HS-27A (cell line): ENCODE results near the gene SMG7.

Experiments
- DNase-seq: peaks from one replicate; pipeline ENCODE4 v3.0.0-alpha.2; 2012; ENCODE audit warnings: low read depth, missing footprints

Gene SMG7

DNA sequence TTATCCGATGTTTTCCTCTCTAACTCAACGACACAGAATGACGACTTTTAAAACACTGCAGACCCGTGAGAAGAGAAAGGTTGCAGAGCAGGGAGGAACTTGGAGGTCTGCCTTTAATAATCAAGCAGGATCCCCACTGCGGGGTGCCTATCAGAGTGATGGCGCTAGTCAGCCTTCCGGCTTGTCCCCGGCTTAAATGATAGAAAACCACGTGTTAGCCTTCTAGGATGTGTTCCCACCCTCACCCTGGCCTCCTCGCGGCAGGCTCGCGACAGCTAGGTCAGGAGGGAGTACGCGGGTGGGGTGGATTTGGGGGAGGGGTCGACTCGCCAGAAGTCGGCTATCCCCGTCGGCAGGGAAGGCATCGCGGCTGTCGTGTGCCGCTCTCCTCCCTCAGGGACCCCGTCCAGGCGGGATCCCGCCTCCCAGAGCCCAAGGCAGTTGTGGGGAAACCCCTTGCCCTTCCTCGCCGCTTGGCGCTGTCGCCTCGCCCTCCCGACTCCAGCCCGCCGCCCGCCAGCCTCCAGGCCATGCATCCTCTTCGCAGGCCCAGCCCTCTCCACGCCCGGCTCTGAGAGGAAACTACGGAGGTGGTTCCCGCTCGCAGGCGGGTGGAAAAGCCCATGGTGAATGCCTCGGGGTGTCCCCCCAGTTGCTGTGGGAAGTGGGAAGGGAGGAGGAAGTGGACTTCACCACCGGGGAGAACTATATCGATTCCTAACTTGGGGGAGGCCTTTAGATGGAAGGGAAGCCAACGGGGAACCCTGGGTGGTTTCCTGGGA lies 1.1 kb upstream of the SMG7 start:
- DNase-seq: peak; percentile 71

- DNase-seq: peak; percentile 92
Measured at GRCh38 chr1:183471743-183472487, 384 bp upstream of the SMG7 start.

DNA sequence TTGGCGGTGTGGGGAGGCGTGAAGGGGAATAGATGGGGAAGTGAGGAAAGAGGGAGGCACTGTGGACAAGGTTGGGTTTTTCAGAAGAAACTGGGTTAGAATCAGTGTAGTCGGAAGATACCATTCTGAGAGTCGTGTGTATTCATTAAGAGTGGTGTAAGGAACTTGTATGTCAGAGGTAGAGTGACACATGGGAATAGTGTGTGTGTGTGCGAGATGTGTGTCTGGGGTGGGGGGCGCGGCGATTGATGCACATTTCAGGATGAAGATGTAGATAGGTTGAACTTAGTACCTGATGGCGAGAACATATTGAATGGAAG lies 878 bp downstream of the SMG7 start:
- no peak for DNase-seq

DNA sequence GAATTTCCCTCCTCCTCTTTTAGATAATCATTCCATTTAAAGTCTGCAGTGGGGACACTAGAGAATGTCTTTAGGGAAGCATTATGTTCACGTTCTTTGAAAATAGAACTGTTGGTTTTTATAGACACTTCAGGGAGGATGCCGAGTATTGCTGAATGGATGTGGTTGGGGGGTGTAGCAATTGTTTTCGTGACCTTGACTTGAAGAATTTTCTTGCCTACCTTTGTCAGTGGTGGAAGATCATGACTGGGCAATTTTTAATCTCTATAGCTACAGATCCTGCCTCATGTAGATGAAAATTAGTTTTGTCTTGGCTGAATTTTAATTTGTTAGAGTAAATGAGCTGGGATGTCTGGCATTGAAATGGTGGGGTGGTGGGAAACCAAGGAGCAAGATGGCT lies 3.8 kb downstream of the SMG7 start:
- DNase-seq: no peak

- DNase-seq: no peak
Measured at GRCh38 chr1:183477986-183478781, 5.9 kb downstream of the SMG7 start.

DNA sequence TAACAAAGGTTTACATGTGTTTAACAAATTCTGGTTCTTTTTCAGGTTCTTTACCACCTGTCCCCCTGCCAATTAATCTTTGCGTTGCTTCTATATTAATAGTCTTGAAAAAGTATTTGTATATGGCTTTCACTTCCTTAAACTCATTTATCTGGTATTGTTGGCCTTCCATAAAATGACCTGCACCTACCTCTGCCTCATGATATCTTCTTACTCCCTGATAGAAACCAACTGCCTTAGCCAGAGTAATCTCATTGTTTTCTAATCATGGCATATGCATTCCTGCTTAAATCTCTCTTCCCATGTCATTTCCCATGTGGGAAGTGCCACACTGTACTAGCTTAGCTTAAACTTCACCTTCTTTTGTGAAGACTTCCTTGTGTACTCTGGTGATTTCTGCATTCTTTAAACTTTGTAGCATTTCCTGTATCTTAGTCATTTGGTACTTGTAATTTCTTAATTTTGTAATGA lies 8.7 kb downstream of the SMG7 start:
- no peak for DNase-seq

DNA sequence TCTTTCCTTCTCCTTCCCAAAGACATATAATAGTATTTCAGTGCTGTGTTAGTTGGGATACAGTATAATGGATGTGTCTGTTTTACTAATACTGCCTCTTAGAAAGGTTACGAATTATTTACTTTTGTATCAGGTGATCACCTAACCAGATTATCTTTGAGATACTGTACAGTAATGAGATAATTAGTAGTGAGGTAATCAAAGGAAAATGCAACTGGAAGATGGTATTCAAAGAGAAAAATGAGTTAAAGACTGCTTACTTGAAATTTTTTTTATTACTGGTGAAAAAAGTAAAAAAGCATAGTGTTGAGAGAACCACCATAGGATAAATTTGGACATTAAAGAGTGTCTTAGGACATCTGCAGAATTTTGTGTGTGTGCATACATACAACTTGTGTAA lies 10.9 kb downstream of the SMG7 start:
- no peak for DNase-seq

GRCh38 chr1:183484254-183484653 lies 12.0 kb downstream of the SMG7 start:
- no peak for DNase-seq

GRCh38 chr1:183484851-183485250 lies 12.6 kb downstream of the SMG7 start:
- DNase-seq: no peak

GRCh38 chr1:183487674-183488442 lies 15.6 kb downstream of the SMG7 start:
- no peak for DNase-seq

DNA sequence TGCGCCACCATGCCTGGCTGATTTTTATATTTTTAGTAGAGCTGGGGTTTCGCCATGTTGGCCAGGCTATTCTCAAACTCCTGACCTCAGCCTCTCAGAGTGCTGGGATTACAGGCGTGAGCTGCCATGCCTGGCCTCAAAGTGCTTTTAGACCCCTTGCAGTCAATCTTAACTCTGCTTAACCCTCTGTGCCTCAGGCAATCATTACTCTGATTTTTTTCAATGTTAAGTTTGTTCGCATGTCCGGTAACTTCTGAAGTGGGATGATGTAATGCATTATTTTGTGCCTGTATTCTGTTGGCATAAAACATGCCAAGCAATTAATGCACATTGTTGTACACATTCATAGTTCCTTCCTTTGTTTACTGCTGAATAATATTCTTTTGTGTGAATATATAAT lies 18.6 kb downstream of the SMG7 start:
- no peak for DNase-seq

GRCh38 chr1:183493540-183494245 lies 21.4 kb downstream of the SMG7 start:
- DNase-seq: no peak

DNA sequence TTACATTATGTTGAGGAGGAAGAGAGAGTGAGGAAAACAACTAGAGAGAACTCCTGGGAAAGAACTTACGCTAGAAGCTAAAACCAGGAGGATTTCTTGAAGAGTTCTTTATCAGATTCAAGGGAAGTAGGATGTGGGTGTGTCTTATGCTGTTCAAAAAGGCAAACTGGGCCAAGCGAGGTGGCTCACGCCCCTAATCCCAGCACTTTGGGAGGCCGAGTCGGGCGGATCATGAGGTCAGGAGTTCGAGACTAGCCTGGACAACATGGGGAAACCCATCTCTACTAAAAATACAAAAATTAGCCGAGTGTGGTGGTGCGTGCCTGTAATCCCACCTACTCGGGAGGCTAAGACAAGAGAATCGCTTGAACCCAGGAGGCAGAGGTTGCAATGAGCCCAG lies 23.1 kb downstream of the SMG7 start:
- no peak for DNase-seq

DNA sequence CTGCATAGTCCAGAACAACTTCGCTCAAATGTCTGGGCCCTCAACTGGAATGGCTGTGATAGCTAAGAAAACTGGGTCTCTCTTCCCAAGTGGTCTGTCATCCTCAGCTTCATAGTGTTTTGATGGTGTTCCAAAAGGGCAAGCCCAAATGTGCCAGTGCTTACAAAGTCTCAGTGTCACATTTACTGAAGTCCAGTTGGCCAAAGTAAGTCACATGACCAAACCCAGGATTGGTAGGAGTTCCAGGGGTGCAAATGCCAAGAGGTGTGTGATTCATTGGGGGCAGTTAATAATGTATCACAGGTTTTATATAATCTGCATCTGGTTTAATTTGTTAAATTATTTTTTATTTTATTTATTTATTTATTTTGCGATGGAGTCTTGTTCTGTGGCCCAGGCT lies 24.9 kb downstream of the SMG7 start:
- no peak for DNase-seq

GRCh38 chr1:183498342-183498991 lies 26.2 kb downstream of the SMG7 start:
- no peak for DNase-seq

- no peak for DNase-seq
Measured at GRCh38 chr1:183505454-183506089, 33.3 kb downstream of the SMG7 start.

GRCh38 chr1:183506561-183506960 lies 34.3 kb downstream of the SMG7 start:
- DNase-seq: no peak

- no peak for DNase-seq
Measured at GRCh38 chr1:183508694-183509093, 36.4 kb downstream of the SMG7 start.

- DNase-seq: no peak
Measured at GRCh38 chr1:183512450-183512849, 40.2 kb downstream of the SMG7 start.

DNA sequence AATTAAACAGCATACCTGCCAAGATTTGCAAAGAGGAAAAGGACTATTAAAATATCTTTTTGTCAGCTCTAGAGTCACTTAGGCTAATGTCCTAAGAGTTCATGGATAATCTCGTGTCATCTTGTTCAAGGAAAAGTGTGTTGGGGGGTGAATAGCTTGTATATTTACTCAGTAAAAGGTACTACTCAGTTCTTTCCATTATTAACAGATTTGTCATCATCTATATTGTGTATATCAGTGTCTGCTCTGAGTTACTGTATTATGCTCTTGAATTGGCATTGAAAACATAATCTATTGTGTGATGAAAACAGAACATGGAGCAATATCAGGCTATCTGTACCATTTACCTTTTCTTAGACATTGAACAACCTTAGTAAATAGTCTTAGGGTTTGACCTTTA lies 41.9 kb downstream of the SMG7 start:
- DNase-seq: no peak
